GM21723 (cell line): Measurements from ENCODE around the gene SLC7A10.
A peak's percentile ranks its signal among the peaks of the same experiment; 100 is the strongest.
"Not testable (repeated sequence)": the region's sequence is repeated elsewhere in the genome, so short reads cannot be mapped to it uniquely, and the experiment has no call there.

Source experiments
- ATAC-seq: cut with Tn5 transposase; IDR thresholded peaks from one replicate; pipeline ENCODE4 v1.9.1; 2021; ENCODE audit warnings: mild to moderate bottlenecking, moderate library complexity; ENCODE audit not compliant: unreplicated experiment

Gene SLC7A10

DNA sequence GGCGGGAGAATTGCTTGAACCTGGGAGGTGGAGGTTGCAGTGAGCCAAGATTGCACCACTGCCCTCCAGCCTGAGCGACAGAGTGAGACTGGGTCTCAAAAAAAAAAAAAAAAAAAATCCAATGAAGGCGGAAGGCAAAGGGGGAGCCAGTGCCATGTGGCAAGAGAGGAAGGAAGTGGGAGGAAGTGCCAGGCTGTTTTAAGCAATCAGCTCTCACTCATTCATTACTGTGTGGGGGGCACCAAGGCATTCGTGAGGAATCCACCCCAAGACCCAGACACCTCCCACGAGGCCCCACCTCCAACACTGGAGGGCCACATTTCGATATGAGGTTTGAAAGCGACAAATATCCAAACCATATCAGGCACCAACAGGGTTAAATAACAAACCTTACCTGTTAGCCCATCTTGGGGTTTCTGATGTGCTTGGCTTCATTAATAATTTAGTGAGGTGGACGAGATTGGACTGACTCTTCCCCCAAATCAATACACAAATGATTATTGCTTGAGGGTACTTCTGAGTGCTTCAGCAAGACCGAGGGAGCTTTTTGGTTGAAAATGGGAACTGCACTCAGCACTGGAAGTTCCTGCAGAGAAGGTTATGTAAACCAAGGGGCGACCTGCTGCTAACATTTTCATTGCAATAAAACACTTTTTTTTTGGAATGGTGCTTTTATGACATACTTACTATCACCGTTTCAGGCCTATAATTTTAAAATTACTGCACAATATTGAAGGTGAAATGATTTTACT is 39.0 kb downstream of the SLC7A10 start:
- ATAC-seq = no peak

DNA sequence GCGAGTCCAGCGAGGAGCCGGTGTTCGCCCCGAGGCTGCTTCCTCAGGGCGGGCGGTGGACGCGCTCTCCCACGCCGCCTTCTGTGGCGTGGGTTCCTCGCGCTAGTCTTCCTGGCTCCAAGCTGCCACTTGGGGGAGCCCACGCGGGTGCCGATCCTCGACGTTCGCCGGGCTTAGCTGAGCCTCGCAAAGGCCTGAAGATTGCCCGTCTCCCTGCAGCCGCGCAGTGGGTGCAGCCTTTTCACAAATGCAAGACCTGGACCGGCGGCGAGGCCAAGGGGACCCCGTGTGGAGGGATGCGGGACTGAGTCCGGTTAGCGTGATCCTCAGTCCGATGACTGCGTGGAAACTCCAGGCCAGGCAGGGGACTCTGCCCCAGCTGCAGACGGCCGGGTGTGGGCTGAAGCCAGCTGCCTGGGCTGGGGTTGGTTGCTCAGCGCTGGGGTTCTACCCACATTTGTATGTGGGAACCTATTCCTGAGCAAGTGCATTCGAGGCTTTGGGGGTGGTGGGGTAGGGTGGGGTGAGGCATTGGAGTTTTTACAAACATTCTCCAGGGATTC is 48.2 kb downstream of the SLC7A10 start:
- ATAC-seq = peak; percentile 16

DNA sequence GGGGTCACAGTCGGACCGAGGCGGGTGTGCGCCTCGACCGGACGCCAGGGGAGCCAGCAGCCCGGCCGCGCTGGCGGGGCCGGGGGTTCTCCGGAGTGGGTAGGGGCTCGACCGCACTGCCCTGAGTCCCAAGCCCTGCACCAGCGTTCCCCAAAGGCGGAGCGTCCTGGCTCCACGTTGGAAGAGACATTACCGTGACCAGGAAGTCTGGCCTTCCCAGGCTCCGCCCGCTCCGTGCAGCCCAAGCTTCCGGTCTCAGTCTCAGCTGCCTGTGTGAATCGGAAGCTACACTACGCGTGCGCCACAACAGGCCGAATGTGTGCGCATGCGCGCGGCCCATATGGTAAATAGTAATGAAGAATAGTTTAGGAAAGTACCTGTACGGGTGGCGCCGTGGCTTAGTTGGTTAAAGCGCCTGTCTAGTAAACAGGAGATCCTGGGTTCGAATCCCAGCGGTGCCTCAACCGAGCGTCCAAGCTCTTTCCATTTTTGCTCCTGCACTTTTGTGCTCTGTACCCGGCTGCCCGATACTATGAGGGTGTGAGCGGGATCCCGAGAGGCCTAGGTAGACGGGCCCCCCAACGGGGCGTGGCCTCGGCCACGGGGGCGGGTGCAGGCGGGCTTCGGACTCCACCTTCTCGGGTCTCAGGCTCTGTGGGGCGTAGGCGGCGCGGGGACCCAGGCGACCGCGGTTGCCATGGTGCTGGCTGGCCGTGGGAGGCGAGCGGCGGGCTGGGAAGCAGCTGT is 48.8 kb downstream of the SLC7A10 start:
- ATAC-seq = peak; percentile 84

DNA sequence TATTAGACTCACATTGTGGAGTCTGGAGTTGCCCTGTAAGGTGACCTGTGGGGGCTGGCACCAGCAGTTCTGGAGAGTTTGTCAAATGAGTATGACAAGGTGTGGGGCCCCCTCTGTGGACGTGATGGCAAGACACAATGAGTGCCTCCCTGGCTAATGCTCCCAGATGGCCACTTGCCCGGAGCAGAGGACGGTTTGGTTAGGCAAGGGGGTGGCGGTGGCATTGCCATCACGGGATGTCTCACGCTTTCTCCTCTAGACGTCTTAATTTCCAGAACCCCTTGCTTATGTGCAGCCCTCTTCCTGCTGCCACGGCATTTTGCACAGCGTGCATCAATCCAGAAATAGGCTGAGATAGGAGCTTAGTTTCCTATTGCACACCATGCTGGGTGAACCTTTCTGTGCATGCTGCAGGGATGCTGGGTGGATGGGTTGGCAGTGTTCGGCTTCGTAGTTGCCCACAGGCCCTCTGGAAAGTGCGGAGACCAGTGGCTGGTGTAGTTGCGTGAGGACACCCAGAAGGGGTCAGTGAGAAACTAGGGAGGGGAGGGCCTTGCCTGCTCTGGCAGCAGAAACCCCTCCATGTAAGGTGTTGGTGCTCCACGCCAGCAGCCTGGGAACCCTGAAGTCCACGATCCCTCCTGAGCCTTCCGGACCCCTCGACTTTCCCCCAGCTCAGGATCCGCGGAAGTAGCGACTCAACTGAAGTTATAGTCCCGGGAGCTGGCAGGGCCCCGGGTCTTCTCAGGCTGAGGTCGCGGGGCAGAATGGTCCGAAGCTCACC is 49.6 kb downstream of the SLC7A10 start:
- ATAC-seq = peak; percentile 13

DNA sequence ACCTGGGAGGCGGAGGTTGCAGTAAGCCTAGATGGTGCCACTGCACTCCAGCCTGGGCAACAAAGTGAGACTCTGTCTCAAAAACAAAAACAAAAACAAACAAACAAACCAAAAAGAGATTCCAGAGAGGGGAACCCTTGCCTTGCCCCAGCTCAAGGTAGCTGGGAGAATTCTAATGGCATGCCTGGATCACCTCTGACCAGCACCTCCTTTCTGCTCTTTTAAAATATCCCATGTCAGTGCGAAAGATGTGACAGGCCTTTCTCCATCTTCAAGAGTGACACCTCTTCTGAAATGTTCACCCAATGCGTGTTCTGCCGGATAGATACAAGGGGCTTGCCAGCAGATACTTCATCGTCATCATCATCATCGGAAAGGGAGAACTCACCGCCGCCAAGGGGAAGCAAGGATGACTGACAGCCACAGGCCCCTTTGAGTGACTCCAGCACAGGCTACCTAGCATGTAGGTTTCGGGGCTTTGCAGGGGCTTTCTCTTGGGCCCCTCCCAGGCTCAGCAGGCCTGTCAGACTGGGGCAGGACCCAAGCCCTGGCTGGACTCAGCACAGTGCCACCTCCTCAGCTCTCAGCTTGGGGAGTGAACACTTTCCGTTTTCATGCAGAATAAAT is 50.4 kb downstream of the SLC7A10 start:
- no peak for ATAC-seq

DNA sequence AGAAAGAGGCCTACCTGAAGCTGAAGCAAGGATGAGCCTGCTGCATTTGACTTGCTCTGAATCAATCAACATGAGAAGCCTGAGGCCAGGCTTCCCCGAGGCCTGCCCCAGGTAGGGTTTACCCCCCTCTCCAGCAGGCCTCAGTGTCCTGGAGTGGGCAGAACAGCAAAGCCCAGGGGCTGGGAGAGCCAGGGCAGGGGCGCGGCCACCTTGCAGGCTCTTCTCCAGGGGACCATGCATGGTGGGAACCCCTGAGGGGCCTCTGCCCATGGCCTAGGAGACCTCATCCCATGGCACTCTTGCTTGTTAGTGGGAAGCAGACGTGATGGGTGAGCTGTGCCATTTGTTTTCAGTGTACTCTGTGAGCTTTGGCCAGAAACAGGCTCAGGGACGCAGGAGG is 51.5 kb downstream of the SLC7A10 start:
- no peak for ATAC-seq

DNA sequence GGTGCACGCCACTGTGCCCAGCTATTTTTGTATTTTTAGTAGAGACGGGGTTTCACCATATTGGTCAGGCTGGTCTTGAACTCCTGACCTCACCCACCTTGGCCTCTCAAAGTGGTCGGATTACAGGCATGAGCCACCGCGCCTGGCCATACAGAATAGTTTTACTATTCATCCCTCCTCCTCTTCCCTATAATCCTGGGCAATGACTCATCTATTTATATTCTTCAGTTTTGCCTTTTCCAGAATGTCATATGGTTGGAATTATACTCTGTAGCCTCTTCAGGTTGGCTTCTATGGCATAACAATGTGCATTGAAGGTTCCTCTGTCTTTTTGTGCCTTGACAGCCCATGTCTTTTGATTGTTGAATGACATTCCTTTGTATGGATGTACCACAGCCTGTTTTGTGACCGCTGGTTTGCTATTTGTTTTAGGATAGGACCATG is 53.7 kb downstream of the SLC7A10 start:
- ATAC-seq = no peak

DNA sequence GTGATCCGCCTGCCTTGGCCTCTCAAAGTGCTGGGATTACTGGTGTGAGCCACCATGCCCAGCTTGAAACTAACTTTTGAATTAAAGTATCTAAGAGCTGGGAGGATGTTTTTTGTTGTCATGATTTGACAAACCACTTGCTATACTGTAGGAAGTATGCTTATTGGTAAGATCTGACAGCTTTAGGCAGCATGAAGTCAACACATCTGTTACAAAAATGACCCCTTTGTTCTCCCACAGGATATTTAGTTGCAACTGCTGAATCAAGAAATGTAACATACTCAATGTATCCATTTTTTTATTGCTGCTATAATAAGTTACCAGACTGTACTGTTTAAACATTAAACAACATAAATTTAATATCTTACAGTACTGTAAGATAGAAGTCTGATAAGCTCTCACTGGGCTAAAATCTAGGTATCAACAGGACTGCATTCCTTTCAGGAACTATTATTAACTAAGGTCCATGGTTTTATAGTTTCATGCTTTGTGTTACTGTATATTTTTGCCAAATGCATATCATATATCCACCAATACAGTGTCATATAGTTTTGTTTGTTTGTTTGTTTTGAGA is 54.3 kb downstream of the SLC7A10 start:
- ATAC-seq = no peak

DNA sequence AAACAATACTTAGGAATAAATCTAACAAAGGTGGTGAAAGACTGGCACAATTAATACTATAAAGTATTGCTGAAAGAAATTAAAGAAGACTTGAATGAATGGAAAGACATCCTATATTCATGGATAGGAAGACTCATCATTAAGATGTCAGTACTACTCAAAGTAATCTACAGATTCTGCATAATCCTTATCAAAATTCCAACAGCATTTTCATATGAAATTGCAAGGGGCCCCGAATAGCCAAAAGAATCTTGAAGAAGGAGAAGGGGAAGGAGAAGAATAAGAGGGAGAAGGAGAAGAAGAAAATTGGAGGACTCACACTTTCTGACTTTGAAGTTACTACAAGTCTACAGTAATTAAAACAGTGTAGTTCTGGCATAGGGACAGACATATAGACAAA is 57.1 kb downstream of the SLC7A10 start:
- no peak for ATAC-seq

DNA sequence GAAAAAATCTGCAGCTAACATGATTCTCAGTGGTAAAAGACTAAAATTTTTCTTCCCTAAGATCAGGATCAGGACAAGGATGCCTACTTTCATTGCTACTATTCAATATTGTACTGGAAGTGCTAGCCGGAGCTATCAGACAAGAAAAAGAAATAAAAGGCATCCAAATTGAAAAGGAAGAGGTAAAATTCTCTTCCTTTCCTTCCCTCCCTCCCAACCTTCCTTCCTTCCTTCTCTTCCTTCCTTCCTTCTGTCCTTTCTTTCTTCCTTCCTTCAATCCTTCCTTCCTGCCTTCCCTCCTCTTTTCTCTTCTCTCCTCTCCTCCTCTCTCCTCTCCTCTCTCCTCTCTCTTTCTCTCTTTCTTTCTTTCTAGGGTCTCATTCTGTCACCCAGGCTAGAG is 58.2 kb downstream of the SLC7A10 start:
- ATAC-seq = no peak

DNA sequence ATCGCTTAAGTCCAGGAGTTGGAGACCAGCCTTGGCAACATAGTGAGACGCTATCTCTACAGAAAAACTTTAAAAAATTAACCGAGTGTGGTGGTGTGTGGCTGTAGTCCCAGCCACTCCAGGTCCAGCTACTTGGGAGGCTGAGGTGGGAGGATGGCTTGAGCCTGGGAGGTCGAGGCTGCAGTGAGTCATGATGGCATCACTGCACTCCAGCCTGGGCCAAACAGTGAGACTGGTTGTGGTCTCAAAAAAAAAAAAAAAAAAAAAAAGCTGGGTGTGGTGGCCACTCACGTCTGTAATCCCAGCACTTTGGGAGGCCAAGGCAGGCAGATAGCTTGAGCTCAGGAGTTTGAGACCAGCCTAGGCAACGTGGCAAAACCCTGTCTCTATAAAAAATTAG is 59.6 kb downstream of the SLC7A10 start:
- ATAC-seq = not testable (repeated sequence)

DNA sequence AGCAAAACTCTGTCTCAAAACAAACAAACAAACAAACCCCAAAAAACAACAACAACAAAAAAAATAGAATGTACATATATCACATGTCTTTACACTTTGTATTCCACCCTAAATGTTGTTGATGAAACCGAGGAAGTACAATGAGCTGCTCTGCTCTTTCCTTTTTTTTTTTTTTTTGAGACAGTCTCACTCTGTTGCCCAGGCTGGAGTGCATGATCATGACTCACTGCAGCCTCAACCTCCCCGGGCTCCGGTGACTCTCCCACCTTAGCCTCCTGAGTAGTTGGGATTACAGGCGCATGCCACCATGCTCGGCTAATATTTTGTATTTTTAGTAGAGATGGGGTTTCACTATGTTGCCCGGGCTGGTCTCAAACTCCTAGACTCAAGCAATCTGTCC is 62.2 kb downstream of the SLC7A10 start:
- no peak for ATAC-seq

DNA sequence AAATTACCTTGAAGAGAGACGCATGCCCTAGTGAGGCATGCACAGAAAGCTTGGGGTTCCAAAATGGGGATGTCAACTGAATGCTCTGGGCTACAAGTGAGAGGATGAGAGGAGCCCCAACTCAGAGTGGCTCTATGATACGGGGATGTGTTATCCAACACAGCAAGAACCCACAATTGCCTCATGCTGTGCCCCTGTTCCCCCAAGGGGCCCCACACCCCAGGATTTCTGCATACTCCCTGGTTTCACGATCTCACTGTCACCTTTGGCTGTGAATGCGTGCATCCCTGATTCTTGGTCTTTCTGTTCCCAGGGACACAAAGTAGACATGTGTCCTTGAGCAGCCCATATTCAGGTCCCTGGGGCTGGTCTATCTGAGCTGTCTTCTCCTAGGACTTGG is 64.4 kb downstream of the SLC7A10 start:
- no peak for ATAC-seq

DNA sequence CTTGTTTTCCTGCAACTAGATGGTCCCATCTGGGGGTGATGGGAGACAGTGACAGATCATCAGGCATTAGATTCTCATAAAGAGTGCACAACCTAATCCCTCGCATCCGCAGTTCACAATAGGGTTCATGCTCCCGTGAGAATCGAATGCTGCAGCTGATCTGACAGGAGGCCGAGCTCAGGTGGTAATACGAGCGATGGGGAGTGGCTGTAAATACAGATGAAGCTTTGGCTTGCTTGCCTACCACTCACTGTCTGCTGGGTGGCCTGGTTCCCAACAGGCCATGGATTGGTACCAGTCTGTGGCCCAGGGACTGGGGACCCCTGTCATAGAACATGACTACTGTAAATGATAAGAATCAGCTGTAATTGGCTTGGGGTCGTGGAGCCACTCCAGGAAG is 65.8 kb downstream of the SLC7A10 start:
- ATAC-seq = no peak

DNA sequence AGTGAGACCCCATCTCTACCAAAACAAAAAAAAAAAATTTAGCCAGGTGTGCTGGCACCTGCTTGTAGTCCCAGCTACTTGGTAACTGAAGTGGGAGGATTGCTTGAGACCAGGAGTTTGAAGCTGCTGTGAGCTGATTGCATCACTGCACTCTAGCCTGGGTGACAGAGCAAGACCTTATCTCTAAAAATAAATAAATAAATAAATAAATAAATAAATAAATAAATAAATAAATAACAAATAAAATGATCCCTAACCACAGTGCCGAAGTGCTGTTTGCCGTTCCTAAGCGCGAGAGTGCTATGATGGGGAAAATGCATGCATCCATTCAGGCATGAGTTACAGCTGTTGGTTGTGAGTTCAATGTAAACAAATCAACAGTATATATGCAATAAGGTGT is 66.5 kb downstream of the SLC7A10 start:
- ATAC-seq = no peak
